Stimulated activated CD4-positive, alpha-beta T cell treated with anti-CD3 and anti-CD28 coated beads, TNF-alpha, amount 100 ng/mL, for 24 hours (primary cell): Measurements from ENCODE around the gene PER2.

Source experiments
- DNase-seq, 3 experiments: peaks; one replicate each; pipeline ENCODE4 v3.0.0-alpha.2; 2020; ENCODE audit warnings: low read depth in 3 of 3

PER2 gene

DNA sequence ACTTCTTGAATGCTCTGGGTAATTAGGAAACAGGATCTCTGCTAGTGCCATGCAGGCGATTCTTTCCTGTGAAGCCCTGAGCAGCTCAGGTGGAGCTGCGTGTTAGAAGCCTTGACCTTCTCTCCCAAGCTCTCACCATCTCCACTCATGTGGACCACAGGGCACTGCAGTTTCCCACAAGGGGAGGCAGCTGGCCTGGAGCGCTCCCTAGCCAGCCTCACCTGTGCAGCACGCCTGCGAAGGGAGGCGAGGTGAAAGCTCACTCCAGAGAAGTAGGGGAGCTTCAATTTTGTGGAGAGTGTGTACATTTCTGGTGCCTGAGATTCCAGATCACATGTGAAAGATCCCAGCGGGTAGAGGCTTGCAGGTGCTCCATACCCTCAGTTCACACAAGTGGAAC lies 37.5 kb downstream of the PER2 start:
- no peak for DNase-seq

DNA sequence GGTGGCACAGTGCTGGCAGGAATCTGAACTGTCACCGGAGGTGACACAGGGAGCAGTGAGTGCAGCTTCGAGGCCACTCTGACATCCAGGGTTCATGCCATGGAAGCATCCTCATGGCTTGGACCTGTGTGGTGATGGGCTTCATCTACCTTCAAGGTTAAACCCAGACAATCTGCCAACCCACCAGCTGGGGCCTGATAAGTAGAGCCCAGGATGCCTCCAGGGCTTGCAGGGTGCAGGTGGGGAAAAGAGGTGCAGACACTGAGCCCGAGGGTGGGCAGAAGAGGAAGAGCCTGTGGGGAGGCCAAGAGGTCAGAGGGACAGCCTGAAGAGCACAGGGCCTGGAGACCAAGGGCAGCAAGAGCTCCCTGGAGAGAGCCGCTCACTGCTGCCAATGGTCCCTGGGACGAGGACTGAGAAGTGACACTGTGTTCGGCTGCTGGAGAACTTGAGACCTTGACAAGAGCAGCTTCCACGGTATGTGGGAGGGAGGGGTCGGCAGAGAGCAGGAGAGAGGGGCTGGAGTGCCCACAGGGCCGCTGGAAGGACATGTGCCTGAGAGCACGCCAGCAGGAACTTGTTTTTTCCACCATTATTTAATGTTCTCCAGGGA lies 40.5 kb downstream of the PER2 start:
- DNase-seq, result no peak

DNA sequence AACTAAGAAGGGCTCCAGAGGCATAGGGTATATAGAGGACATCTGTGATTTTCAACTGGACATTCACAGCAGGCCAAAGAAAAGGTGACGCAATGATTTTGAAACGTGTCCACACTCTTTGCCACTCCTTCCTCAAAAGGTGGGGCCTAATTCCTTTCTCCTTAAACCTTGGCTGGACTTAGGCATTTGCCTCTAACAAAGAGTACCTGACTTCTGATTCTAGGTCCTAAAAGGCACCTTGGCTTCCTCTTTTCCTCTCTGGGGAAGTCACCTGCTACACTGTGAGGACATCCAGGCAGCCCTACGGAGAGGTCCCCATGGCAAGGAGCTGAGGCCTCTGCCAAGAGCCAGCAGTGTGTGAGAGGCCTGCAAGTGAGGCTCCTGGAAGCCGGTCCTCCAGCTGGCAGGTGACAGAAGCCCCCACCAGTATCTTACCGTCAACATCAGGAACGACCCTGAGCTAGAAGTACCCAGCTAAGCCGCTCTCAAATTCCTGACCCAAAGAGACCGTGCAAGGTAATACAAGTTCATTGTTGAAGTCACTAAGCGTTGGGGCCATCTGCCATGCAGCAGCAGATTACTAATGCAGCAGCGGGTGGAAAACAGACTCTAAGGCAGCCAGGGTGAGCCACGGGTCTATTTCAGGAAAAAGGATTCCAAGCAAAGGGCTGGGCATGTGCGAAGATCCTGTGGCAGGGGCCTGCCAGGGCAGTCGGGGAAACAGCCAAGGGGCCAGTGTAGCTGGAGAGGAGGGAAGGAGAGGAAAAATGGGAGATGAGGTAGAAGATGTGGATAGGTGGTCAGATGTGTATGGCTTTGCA lies 41.2 kb downstream of the PER2 start:
- DNase-seq, result no peak

DNA sequence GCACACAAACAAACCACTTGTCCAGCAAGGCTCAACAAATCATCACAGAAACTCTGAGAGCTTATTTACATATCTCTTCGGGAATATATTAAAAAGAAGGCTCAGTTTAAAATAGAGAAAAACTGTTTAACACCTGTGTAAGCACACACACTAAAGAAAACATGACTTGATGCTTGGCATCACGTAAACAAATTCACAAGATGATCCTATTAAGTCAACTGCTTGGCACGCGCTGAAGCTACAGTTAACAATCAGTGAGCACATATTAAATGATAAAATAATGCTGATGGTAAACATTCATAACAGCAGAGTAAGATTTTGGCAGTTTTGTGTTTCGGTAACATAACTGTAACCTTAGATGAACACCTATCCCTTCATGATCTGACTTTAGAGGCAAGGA lies 44.3 kb downstream of the PER2 start:
- DNase-seq, result no peak

DNA sequence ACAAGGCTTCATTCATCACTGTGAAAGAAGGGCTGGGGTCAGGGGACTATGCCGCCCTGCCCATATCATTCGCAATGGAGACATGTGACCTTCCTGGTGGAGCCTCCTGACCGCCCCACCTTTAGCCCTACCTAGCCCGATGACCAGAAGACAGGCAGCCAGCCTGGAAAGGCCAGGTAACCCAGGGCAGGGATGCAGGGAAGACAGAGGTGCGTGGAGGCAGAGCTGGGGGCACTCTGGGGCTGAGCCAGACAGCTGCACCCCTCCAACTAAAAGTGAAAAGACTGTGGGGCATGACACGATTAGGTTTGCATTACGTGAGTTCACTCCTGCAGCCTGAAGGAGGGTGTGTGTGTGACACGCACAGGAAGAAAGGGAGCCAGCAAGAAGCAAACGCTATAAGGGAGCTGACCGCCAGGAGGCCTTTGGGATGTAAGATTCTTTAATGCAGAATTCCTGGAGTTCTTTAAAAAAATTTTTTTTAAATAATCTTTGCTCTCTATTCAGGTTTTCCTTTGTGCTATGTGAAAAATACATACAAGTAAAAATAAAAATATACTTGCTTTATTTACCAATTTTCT lies 44.8 kb downstream of the PER2 start:
- no peak for DNase-seq

DNA sequence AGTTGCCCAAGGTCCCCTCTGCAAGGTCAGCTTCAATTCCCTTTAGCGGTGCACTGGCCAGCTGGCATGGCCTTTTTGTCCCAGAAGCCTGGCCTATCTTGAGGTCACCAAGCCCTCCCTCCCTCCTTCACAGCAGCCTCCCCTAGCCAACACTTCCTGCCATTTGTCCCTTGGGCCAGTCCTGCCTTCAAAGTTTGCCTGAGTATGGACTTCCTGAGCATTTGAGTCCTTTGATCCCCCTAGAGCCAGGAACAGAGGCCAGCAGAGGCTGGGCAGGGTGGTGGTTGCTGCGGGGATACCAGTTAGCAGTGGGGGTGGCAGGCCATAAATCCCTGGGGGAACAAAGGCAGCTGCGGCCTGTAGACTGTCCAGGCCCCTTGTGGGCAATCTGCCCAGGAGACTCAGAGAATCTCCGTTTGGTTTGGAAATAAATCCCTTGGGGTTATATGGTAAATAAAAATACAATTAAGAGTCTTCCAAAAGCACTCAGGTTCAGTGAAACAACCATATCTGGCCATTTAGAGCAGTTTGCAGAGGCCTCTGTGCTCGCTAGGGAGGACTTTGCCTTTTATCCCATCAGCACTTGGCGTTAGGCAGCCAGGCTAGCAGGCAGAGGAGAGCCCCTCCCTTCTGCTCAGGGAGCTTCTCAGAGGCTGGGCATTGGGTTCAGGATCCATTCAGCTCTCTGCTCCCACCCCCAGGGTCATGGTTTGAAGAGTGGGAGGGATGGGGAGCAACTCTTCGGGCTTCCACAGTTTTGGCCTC lies 45.5 kb downstream of the PER2 start:
- no peak for DNase-seq

DNA sequence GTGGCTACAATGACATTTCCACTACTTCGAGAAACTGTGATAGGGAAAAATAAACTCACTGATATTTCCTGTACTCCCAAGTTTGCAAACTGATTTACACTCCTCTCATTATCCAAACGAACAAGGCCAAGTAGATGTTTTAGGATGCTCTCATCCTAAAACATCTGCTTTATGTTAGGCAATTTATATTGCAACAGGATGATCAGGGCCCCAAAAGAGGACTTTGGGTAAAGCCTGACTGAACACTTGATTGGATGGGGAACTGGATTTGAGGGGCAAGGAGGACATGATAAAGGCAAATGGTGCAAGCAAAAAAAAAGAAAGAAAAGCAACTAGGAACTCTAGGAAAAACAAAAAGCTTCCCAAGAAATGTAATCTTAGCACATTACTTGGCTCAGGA lies 46.4 kb downstream of the PER2 start:
- no peak for DNase-seq

DNA sequence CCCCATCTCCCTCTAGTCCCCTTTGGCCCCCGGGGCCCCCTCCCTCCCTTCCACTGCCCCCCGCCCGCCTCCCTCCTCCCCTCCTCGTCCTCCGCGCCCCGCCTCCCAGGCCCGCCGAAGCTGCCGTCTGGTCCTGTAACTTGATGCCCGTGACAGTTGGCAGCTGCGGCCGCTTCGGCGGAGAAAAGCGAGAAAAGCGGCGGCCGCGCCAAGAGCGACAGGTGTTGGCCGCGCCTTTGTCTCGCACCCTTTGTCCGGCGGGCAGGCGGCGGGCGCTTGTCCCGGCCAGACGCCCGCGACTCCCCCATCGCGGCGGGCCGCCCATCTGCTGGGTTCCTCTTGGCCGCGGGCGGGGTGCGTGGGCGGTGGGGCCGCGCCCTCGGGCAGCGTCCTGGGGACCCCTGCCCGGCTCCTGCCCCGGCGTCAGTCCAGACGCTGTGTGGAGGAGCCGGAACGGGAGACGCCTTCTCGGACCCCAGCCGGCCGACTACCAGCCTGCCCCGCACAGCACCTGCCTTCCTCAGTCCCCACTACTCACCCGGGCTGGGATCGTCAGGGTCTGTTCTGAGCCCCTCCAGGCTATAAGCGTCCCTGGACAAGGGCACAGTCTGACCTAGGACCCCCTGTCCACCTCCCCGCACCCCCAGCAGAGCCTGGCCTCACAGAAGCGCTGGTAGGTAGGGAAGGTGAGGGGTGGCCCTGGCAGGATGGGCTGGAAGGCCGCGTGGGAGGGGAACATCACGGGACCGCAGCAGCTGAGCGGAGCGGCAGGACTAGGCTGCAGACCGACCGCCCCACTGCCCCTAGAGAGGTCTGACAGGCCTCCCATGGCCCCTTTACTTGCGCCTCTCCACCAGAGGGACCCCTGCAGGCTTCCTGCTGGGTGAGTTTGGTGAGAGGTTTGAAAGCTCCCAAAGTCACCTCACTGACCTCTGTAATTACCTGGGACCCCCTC lies 47.4 kb downstream of the PER2 start:
- DNase-seq, result no peak

DNA sequence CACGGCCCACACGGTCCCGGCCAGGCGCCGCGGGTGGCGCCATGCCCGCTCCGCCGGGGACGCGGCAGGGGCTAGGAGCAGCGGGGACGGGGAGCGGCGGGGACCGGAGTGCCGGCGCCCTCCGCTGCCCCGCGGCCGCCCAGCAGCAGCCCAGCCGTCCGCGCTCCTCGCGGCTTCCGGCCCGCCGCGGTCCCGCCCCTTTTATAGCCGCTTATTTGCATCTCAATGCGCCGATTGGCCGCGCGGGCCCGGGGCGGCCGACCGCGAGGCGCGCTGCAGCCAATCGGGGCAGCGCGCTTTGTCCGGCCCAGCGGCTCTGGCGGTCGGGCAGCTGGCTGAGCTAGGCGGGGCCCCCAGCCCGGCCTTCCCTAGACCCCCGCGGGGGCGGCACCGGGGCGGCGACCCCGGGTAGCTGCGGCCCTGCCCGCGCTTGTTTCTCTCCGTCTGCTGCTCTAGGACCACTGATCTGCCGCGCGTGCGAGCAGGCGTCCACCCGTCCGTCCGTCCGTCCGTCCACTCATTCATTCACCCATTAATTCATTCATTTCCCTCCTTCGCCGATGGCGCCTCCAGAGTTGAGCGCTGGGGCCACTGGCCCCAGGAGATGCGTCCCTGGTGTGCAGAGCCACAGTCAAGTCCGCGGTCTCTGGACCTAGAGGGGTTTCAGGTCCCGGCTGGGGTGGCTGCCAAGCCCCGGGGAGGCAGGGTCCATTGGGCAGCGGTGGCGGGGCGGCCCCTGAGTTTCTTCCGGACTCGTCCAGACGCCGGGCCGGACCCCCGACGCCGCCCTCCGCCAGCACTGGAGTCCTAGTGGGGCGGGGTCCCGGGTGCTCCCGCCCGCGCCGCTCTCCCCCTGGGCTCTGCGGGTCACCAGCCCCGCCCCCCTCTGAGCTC lies 48.3 kb downstream of the PER2 start, which contains the start of gene HES6:
Gene HES6, minus strand, starts transcription at position 176 of the 894 bp plus-strand sequence. Its CDS starts 133 bp downstream, at position 43.
- peak; percentile 44 to 76 (median 65) for DNase-seq

DNA sequence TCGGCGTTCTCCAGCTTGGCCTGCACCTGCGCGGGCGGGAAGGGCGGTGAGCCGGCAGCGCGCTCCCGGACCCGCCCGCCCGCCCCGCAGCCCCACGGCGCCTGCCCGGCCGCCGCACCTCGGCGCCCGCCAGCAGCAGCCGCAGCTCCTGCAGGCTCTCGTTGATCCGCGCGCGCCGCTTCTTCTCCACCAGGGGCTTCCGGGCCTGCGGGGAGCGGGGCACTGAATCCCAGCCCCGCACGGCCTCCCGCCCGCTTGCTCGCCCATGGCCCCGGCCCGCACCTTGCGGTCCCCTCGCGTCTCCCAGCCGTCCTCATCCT lies 48.9 kb downstream of the PER2 start:
- no peak for DNase-seq

DNA sequence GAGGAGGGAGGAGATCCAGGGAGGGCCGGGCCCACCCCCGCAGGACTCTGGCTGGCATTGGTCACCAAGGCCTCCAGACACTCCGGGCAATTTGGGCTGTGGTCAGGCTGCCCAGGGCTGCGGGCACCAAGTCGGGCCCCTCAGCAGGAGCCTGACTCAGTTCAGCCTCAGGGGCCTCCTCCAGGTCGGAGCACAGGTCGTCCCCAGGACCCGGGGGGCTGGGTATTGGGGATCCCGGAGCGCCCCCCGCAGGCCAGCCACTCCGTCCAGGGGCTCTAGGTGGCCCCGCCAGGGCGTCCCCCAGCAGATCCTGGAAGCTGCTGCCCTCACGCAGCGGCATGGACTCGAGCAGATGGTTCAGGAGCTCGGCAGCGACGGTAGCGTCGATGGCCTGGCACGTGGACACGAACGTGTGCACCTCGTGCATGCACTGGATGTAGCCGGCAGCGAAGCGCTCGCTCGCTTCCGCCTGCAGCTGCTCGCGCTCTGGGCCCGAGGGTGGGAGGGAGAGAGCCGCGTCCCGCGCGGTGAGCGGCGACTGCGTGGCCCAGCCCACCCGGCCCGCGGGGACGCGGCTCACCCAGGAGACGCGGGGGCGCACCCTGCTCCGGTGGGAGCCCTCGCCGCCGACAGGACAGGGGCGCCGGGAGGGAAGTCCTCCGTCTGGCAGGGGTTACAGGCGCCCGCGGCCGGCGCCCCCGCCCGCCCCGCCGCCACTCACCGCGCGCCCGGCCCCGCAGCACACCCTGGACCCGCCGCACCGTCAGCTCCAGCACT lies 49.5 kb downstream of the PER2 start:
- DNase-seq, result no peak

DNA sequence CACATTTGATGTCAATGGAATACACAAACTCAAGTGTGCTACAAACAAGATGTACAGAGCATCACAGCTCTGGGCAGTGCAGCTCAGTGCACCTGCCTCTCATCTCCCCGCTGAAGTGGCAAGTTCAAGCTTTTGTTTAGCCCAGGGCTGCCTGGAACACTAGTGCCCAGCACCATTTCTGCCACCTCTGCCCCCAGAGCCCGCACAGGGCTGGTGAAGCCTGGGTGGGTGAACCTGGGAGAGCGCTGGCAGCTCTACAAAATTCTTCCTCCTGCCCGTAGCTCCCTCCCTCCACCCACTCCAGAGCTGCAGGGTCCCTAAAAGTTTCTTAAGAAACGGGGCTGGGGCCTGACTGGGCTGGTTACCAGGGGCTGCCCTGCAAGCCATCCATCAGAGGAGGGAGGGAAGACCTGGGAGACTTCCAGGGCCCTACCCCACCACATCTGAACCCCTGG lies 50.1 kb downstream of the PER2 start:
- no peak for DNase-seq

DNA sequence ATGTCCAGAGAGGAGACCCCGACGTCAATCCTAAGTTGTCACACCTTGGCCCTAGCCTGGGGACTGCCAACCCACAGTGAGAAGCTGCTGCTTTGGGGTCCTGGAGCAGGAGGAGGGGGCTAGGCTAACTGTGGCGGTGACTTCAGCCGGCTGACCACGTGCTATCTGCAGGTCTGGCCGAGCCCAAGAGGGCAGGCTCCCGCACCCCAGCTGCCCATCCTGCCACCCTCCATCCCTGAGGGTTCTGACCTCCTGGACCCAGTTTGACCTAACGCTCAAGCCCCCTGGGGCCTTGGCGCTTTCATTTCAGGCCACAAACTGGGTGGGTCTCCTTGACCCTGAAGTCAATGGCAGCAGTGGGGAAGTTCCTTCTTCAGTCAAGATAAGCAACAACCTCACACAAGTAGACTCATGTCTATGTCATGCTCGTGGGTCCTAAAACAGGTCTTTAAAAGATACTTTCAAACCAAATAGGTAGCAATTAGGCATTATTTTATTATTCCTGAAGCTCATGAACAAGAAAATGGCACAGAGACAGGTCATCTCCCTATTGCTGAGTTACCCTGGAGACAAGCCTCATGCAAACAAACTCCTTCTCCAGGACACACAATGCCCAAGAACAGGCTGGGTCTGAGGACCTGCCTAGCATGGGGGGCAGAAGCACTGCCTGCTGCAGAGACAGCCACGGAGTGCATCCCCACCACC lies 50.8 kb downstream of the PER2 start:
- DNase-seq, result no peak

DNA sequence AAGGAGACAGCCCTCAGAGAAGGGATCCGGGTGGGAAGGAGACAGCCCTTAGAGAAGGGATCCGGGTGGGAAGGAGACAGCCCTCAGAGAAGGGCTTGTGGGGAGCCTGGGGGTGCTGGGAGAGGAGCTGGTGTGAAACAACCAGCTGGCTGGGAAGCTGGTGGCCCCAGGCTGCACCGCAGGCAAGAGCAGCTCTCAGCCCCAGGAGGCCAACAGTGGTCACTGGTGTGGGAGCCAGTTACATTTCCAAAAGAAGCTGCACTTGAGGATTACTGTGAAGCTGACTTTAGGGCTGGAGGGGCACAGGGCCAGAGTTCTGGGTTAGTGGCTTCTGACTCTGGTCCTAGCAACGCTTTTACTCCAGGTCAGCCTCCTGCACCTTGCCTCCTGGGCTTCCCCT lies 51.8 kb downstream of the PER2 start:
- no peak for DNase-seq

DNA sequence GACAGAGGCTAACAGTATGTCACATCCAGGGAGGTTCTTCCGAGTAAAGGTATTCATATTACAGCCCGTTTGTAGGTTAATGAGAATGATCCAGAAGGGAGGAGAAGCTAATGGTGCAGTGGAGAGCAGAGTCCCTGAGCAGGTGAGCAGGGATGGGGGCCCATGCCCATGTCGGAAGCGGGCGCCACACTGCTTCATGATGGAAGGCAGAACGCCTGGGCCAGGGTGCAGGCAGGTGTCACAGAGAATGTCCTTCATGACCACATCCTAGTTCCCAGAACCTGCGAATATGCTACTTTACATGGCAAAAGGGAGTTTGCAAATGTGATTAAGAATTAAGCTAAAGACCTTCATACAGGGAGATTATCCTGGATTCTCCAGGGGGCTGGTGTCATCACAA lies 52.6 kb downstream of the PER2 start:
- no peak for DNase-seq

DNA sequence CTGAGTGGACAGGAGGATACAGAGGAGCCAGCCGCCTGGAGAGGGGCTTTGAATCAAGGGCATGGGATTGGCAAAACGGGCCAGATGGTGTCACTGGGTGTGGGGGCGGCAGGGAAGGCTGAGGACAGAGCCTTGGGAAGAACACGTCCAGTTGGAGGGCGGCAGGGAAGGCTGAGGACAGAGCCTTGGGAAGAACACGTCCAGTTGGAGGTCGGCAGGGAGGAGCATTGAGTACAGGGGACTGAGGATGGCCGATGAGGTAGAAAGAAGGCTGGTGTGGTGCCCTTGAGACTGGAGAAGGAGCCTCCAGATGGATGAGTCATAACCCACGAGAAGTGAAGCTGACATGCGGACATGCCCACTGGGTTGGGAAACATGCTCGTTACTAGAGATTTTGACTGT lies 53.1 kb downstream of the PER2 start:
- DNase-seq, result no peak

DNA sequence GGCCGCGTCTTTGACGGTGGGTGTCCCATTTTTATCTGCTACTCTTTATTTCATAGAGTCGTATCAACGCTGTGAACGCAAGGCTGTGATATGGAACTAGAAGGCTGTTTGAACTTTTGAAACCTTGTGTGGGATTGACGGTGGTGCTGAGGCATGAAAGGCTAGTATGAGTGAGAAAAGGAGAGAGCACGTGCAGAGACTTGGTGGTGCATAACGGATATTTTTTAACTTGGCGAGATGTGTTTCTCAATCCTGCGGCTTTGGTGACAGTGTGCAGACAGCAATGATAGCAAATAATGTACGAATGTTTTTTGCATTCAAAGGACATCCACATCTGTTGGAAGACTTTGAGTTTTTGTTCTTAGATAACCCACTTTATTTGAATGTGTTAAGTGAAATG lies 54.8 kb downstream of the PER2 start:
- DNase-seq, result no peak

DNA sequence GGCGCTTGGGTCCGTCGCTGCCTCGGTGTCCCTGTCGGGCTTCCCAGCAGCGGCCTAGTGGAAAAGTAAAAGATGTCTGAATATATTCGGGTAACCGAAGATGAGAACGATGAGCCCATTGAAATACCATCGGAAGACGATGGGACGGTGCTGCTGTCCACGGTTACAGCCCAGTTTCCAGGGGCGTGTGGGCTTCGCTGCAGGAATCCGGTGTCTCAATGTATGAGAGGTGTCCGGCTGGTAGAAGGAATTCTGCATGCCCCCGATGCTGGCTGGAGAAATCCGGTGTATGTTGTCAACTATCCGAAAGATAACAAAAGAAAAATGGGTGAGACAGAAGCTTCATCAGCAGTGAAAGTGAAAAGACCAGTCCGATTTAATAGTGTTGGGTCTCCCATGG lies 56.6 kb downstream of the PER2 start:
- DNase-seq, result no peak
